Stimulated activated CD4-positive, alpha-beta T cell treated with anti-CD3 and anti-CD28 coated beads, Interleukin-4, amount 100 ng/mL, for 1 hour (primary cell): ENCODE data around the gene KCNQ2.

Experiments used
- DNase-seq: peaks from one replicate; pipeline ENCODE4 v3.0.0-alpha.2; 2020

The KCNQ2 gene

DNA sequence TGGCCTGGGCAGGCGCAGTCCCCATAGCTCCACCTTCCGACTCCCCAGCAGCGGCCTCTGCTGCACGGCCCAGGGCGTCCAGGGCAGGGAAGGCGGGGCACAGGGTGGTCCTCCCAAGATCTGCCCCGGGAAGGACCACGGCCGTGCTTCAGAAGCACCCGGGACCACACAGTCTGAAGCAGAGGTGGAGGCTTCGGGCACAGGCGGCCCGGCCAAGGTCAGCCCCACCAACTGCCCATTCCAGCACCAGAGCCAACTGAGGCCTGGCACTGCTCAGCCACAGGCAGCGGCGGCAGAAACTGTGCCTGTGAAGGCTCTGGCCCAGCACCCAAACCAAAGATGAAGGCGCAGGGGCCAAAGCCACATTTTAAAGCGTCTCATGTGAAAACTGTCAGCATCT, 20.6 kb downstream of the KCNQ2 start:
- DNase-seq, result no peak

- DNase-seq, result no peak
Observed at GRCh38 chr20:63449796-63450730, 22.4 kb downstream of the KCNQ2 start.

DNA sequence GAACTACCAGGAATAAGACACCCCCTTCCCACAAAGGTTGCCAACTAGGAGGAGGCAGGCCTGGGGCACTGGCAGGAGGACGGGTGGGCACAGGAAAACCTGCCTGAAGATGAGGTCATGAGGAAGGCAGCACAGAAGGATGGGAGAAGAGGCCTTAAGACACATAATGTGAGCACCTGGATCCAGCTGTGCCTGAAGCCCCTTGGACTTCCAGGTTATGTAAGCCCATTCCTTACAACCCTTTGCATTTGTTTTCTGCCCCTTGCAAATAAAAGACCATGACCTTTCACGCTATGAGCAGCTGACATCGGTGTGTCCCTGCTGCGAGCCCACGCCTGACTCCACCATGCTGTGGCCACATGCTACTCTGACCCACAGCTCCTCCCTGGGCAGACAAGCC, 23.4 kb downstream of the KCNQ2 start:
- DNase-seq, result no peak

- no peak for DNase-seq
Observed at GRCh38 chr20:63448031-63448430, 24.4 kb downstream of the KCNQ2 start.

DNA sequence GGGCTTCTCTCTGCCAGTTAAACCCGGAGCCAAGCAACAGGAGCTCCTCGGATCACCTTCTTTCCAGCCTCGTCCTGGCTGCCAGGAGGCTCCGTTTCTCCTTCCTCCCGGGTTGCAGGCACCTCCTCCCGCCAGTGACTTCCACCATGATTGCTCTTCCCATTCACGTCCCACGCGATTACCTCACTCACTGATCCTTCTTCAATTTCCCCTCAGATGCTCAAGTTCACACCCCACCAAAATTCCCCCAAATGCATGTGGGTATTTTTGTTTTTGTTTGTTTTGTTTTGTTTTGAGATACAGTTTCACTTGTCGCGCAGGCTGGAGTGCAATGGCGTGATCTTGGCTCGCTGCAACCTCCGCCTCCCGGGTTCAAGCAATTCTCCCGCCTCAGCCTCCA, 25.1 kb downstream of the KCNQ2 start:
- DNase-seq, result no peak

GRCh38 chr20:63446216-63447024, 26.0 kb downstream of the KCNQ2 start:
- no peak for DNase-seq

DNA sequence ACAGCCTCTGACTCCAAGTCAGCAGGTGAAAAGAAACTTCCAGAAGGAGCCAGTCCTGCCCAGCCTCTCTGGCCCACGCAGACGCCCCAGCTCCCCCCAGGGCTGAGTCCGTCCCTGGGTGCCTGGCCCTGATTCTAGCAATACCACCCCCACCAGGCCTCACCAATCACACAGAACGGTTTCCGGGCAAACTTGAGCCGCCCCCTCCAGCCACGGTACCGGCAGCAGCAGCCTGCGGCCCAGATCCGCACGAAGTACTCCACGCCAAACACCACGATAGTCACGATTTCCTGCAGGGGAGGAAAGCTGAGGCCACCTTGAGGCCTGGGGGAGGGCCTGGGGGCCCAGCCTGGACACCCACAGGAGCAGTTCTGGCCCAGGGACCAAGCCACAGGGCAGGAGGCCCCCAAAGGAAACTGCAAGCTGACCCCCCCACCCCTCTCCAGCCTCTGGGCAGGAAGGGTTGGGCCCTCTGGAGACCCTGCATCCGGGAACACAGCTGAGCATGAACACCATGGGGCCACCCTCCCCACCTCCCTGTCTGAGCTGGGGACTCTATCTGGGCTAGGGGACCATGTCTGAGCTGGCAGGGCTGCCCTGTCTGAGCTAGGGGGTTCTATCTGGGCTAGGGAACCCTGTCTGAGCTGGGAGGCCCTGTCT, 27.2 kb downstream of the KCNQ2 start:
- no peak for DNase-seq

GRCh38 chr20:63444548-63444947, 27.9 kb downstream of the KCNQ2 start:
- no peak for DNase-seq

DNA sequence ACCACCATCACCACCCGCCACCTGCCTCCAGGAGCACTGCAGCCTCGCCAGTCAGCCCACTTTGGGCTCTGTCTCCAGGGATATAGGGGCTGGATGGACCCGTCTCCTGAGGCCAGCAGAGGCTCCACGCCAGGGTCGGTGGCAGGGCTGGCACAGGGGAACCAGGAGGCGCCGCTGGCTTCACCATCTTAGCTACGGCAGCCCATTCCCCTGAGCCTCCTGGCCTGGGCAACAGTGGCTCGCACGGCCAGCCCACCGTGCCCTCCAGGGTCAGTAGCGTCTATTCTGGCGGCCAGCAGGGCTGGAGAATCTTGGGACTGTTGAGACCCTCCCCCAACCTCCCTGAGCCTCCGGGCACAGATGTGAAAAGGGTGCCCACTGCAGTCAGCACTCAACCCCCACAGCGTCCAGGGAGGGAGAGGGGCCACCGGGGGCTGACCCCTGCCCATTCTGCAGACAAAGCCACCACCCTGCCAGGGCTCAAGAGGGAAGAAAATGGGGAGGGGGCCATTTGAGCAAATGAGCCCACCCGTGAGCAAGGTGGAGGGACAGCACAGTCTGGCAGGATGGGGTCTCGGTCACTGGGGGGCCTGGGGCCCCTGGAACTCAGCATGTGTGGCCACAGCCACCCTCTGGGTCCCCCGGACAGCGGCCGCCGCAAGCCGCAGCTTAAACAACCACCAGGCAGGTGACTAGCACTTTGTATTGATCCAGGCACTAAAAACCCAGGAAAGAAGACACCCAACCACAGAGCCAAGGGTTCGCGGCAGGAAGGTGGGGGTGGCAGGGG, 28.7 kb downstream of the KCNQ2 start:
- no peak for DNase-seq

- peak; percentile 68 for DNase-seq
Observed at GRCh38 chr20:63442100-63442493, 30.4 kb downstream of the KCNQ2 start.

- DNase-seq, result peak; percentile 22
Observed at GRCh38 chr20:63441136-63442099, 31.0 kb downstream of the KCNQ2 start.

GRCh38 chr20:63440366-63440955, 32.0 kb downstream of the KCNQ2 start:
- DNase-seq, result no peak

GRCh38 chr20:63439866-63440265, 32.6 kb downstream of the KCNQ2 start:
- DNase-seq, result no peak

- DNase-seq, result no peak
Observed at GRCh38 chr20:63438121-63438520, 34.3 kb downstream of the KCNQ2 start.

- DNase-seq, result no peak
Observed at GRCh38 chr20:63435552-63435951, 36.9 kb downstream of the KCNQ2 start.

DNA sequence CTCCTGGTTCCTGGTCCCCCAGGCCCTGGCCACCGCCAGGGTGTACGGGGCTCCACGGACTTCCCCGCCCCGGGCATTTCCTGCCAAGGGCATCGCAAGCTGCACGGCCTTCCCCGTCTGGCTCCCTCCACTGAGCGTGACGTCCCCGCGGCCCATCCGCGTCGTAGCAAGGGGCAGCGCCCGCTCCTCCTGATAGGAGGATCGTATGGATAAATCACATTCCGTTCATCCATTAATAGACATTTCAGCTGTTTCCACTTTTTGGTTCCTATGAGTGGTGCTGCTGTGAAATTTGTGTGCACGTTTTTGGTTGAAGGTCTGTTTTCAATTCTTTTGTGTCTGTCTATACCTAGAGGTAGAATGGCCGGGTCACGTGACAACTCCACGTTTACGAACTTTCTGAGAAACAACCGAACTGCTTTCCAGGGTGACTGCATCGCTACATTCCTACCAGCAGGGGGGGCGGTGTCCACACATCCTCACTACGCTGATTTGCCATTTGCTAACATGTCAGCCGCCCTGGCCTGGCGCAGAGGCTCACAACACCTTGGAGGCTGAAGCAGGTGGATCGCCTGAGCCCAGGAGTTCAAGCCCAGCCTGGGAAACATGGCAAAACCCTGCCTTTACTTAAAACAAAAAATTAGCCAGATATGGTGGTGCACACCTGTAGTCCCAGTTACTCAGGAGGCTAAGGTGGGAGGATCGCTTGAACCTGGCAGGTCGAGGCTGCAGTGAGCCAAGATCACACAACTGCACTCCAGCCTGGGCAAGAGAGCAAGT, 37.7 kb downstream of the KCNQ2 start:
- peak; percentile 73 for DNase-seq

DNA sequence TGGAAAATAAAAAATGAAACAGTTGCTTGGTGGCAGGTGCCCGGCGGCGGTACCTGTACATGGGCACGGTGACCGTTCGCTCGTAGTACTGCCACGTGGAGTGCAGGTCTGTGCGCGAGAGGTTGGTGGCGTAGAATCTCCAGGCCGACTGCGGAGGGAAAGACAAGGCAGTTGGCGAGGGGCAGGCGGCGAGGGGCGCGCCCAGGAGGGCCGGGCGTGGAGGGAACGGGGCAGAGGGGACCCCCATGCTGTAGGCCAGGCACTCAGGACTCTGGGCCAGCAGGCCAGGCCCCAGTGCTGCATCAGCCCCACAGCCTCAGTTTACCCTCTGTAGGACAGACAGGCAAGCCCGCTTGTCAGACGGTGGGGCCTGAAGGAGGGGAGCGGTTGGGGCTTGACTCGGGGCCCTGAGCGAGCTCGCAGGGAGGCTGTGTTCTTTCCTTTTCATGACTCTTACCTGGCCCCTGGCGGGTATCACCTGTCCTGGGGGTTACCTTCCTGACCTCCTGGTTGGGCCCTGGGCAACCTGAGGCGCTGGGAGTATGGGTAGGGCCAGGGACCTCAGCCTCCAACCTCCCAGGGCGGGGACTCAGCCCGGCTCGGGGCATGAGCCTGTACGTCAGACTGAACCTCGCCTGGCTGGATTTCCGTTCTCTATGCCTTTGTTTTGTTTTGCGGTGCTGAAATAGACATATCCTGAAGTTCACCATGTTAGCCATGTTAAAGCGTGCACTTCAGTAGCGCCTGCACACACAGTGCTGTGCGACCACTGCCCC, 38.5 kb downstream of the KCNQ2 start:
- no peak for DNase-seq

DNA sequence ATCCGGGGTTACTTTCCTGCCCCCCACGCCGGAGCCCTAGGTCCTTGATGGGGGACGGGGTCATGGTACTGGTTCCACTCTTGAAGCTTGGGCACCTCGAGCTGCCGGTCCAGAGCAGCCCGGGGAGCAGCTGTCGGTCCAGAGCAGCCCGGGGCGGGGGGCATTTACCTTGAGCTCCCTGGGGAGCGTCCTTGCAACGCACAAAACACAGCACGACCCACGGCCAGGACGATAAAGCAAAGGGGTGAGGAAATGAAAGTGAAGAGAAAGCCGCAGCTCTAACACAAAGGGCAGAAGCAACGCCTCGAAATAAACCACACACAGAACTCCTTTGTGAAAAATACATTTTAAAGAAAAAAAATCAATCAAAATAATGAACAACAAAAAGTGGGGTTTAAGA, 39.1 kb downstream of the KCNQ2 start:
- no peak for DNase-seq
